GM18526 (cell line): ENCODE results near the gene KLHDC9.

Experiments used
- POLR2A ChIP-seq: IDR thresholded peaks from 3 replicates; pipeline ENCODE4 v1.6.1; 2011; ENCODE audit not compliant: insufficient read length; ENCODE audit errors: extremely low read depth

KLHDC9 gene

DNA sequence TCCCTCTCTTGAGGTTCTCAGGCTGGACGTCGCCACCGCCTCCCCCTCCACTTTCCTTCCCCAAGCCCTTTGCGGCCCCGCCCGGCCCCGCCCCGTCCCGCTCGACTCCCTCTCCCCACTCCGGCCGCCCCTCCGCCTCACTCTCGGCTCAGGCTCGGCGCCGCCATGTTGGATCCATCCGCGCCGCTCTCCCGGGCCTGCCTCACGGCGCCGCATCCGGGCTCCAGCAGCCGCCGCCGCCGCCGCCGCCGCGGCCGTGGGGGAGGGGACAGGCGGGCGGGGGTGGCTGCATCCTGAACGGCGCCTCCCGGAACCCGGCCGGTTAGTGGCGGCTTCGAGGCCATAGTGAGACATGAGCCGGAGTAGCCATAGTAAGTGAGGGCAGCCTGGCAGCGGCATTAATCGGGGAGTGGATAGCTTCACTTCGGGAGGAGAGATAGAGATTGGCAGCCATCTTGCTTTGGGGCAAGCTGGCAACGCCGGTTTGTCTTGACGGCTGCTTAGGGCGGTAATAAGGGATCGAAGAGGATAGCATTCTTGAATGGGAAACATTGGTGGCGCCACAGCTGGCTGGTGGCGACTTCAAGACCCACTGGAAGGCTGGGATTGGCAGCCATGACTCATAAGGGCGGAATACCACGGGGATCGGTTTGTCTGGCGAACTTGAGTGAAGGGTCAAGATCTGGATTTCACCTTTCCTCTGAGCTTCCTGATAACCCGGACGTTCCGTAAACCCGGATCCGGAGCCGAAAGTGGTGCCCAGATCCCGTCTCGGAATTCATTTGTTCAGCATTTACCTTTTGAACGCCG lies 34.5 kb downstream of the KLHDC9 start, which contains the start of gene DEDD:
DEDD (minus strand) TSS at position 258 of the 810 bp plus-strand sequence. CDS start 8,205 bp downstream, outside the sequence.
- TF ChIP-seq POLR2A, result peak; percentile 44

- no peak for TF ChIP-seq POLR2A
Measured at GRCh38 chr1:161133220-161133740, 35.1 kb downstream of the KLHDC9 start.

DNA sequence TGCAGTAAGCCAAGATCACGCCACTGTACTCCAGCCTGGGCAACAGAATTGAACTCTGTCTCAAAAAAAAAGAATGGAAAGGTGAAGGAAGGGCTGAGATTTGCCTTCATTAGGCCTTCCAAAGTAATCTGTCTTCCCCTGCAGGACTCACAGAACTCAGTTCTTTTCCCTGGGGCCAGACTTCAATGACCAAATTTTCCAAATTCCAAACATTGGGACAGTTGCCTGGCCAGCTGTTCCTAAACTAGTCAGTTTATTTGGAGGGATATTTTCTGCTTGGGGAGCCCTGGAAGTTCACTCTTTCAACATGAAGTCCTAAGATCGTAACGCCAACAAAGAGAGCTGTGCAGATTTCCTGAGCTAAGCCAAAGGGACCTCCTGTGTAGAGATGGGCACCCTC lies 39.7 kb downstream of the KLHDC9 start:
- TF ChIP-seq POLR2A, result no peak

DNA sequence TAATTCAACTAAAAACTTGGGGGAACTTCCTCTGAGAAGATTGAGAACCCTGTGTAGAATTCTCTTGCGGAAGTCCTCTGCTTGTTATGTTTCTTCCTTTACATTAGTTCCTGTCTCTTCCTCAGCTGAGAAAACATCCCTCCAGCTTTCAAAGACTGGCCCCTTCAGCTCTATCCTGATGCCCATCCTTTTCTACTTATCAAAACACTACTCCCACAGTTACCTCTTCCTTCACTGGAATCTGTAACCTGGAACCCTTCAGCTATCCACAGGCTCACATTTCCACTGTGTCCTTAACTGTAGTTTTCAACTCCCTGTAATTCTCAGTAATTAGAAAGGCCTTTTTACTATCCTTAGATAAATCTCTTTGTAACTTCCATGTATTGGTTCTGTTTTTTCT lies 40.3 kb downstream of the KLHDC9 start:
- TF ChIP-seq POLR2A, result no peak

DNA sequence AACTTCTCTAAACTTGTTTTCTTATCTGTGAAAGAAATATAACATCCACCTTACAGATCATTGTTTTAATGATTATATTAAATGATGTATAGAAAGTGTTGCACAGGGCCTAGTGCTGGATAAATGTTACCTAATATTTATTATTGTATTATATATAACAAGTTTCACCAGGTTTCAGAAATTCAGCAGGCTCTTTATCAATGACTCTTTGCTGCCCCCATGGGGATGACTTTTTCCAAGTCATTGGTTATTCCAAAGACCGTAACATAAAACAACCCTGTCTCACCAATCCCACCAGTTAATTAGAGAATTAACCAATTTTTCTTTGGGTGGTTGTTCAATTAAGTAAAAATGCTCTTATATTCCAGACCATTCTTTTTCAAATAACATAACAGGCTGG lies 41.6 kb downstream of the KLHDC9 start:
- no peak for TF ChIP-seq POLR2A

DNA sequence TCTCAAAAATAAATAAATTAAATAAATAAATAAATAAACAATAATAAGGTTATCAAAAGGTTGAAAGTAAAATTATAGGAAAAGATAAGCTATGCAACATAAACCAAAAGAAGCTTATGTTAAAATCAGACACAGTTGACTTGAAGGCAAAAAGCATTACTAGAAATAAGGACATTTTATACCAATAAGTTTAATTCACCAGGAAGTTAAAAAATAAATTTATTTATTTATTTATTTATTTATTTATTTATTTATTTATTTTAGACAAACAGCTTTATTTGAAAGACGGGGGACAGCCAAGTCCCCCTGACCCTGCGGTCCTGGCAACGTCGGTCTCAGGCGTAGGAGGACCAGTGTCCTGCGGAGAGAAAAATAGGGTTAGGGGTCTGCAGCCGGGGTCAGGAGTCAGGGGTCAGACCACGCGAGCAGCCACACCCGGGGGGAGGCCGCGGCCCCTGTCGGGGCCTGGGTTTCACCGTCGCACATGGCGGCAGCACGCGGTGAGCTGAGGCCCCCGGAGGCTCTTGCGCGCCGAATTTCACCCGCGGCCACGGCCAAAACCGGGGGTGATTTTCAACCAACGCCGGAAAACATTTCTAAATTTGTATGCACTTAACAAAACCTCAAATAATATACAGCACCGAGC lies 42.7 kb downstream of the KLHDC9 start:
- no peak for TF ChIP-seq POLR2A

GRCh38 chr1:161145832-161146231 lies 47.7 kb downstream of the KLHDC9 start:
- TF ChIP-seq POLR2A, result no peak
